Measurements from ENCODE around the gene TRMT5.

The TRMT5 gene

DNA sequence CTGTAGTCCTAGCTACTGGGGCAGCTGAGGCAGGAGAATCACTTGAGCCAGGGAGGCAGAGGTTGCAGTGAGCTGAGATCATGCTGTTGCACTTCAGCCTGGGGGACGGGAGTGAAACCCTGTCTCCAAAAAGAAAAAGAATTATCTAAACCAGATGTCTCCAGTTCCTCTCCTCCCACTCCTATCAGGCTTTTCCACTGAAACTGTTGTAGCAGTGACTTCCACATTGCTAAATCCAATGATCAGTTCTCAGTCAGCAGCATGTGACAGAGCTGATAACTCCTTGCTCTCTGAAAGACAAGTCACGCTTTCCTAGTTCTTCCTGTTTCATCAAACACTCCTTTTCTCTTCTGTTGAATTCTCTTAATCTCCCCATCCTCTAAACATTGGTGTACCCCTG, 8.7 kb upstream of the TRMT5 start:
- Histone ChIP-seq H2BK120ac (ENCODE audit: low read depth, low read length) (no peak overlapping the region), H3K36me3 (ENCODE audit: control insufficient read depth in 1 of 2, insufficient read depth in 2 of 2, low read depth in 1 of 2, low read length in 2 of 2) (peaks cover 23 to 88% of the 10 kb centered on the region in 2 experiments), H3K79me1 (replicated peaks; ENCODE audit: low read length, poor library complexity, severe bottlenecking) (peaks cover 24% of the 10 kb centered on the region), H2AK5ac (ENCODE audit: low read length, severe bottlenecking) (no peak overlapping the region), H4K8ac (ENCODE audit: low read length) (no peak overlapping the region), H3K27ac (ENCODE audit: low read length, poor library complexity, severe bottlenecking) (no peak overlapping the region), H2BK15ac (ENCODE audit: low read depth, poor library complexity, severe bottlenecking) (no peak overlapping the region), H2BK5ac (ENCODE audit: low read depth, low read length, poor library complexity, severe bottlenecking) (no peak overlapping the region), H3K4ac (ENCODE audit: low read depth in 1 of 2, low read length in 2 of 2) (no peak overlapping the region), H3K9me3 (ENCODE audit: control insufficient read depth, low read length) (no peaks in the 10 kb centered on the region), H3K4me1 (ENCODE audit: control insufficient read depth, insufficient read depth, low read depth, low read length) (peaks cover 4% of the 10 kb centered on the region), H3K4me3 (ENCODE audit: insufficient read depth in 1 of 2, low read depth in 1 of 2, low read length in 2 of 2) (no peak overlapping the region), H2BK12ac (ENCODE audit: low read length in 2 of 2) (no peak overlapping the region), H3K18ac (ENCODE audit: low read depth in 1 of 2, low read length in 2 of 2) (no peak overlapping the region), H3K9ac (ENCODE audit: low read length) (peak overlapping the region; percentile 78), H4K91ac (ENCODE audit: low read length) (no peak overlapping the region), H3K14ac (ENCODE audit: low read length in 2 of 2) (no peak overlapping the region), H3K27me3 (ENCODE audit: control insufficient read depth in 1 of 2, insufficient read depth in 1 of 2, low read length in 2 of 2) (no peaks in the 10 kb centered on the region), H3K23ac (ENCODE audit: low read length in 2 of 2) (no peak overlapping the region), H2AFZ (ENCODE audit: low read depth, low read length) (no peak overlapping the region), H3K4me2 (ENCODE audit: low read length, poor library complexity, severe bottlenecking) (no peak overlapping the region)
- DNase-seq: no peak
- WGBS: 99% methylated on average over 2 of the region's 2 CpGs

DNA sequence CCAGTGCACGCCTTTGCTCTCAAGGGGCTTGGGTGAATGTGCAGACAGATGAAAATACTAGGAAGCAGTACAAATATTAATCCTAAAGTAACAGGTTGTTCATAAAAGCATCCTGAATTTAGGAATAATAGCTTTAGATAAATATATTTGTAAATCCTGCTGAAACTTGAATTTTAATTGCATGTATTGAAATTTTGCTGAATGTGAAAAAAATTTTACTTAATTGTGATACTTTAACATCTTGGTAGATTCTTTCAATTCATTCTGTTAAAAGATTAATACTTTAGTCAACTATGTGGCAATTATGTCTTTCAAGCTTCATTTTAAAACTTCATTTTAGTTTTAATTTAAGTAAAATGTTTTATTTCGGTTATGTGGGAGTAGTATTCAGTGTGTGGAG, 5.6 kb upstream of the TRMT5 start:
- Histone ChIP-seq H3K9me3 (ENCODE audit: control insufficient read depth, low read length) (no peaks in the 10 kb centered on the region), H4K91ac (ENCODE audit: low read length) (no peak overlapping the region), H3K36me3 (ENCODE audit: control insufficient read depth in 1 of 2, insufficient read depth in 2 of 2, low read depth in 1 of 2, low read length in 2 of 2) (peaks cover 12 to 79% of the 10 kb centered on the region in 2 experiments), H3K4me3 (ENCODE audit: insufficient read depth in 1 of 2, low read depth in 1 of 2, low read length in 2 of 2) (no peak overlapping the region), H3K79me1 (replicated peaks; ENCODE audit: low read length, poor library complexity, severe bottlenecking) (peaks cover 17% of the 10 kb centered on the region), H3K4me1 (ENCODE audit: control insufficient read depth, insufficient read depth, low read depth, low read length) (peaks cover 6% of the 10 kb centered on the region), H2BK12ac (ENCODE audit: low read length in 2 of 2) (no peak overlapping the region), H3K9ac (ENCODE audit: low read length) (no peak overlapping the region), H2BK5ac (ENCODE audit: low read depth, low read length, poor library complexity, severe bottlenecking) (no peak overlapping the region), H3K4ac (ENCODE audit: low read depth in 1 of 2, low read length in 2 of 2) (no peak overlapping the region), H3K18ac (ENCODE audit: low read depth in 1 of 2, low read length in 2 of 2) (no peak overlapping the region), H4K8ac (ENCODE audit: low read length) (no peak overlapping the region), H2AFZ (ENCODE audit: low read depth, low read length) (no peak overlapping the region), H3K27me3 (ENCODE audit: control insufficient read depth in 1 of 2, insufficient read depth in 1 of 2, low read length in 2 of 2) (no peaks in the 10 kb centered on the region), H2BK120ac (ENCODE audit: low read depth, low read length) (no peak overlapping the region), H3K23ac (ENCODE audit: low read length in 2 of 2) (no peak overlapping the region), H3K4me2 (ENCODE audit: low read length, poor library complexity, severe bottlenecking) (no peak overlapping the region), H3K27ac (ENCODE audit: low read length, poor library complexity, severe bottlenecking) (no peak overlapping the region), H2BK15ac (ENCODE audit: low read depth, poor library complexity, severe bottlenecking) (no peak overlapping the region), H3K14ac (ENCODE audit: low read length in 2 of 2) (no peak overlapping the region), H2AK5ac (ENCODE audit: low read length, severe bottlenecking) (no peak overlapping the region)
- WGBS: 100% methylated on average over 1 of the region's 2 CpGs
- no peak for DNase-seq

DNA sequence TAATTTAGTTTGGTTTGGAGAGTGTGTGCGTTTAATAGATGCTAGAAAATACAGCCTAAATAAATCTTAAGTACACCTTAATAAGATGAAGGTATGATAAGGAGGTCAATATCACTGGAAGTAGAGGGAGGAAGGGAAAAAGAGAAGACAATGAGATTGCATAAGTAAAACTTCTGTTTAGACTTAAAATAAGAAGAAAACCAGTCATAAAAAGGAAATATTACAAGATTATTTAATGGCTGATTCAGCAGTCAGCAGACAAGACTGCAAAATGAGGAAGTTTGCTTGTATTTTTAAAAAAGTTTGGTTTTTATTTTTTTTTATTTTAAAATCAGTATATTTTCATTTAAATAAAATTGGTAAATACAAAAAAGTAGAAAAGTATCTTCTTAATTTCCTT, 3.3 kb upstream of the TRMT5 start:
- Histone ChIP-seq H2BK5ac (ENCODE audit: low read depth, low read length, poor library complexity, severe bottlenecking) (no peak overlapping the region), H2AK5ac (ENCODE audit: low read length, severe bottlenecking) (no peak overlapping the region), H2BK120ac (ENCODE audit: low read depth, low read length) (no peak overlapping the region), H3K9ac (ENCODE audit: low read length) (peak overlapping the region; percentile 1), H4K91ac (ENCODE audit: low read length) (no peak overlapping the region), H3K18ac (ENCODE audit: low read depth in 1 of 2, low read length in 2 of 2) (no peak overlapping the region), H3K27ac (ENCODE audit: low read length, poor library complexity, severe bottlenecking) (no peak overlapping the region), H3K27me3 (ENCODE audit: control insufficient read depth in 1 of 2, insufficient read depth in 1 of 2, low read length in 2 of 2) (no peaks in the 10 kb centered on the region), H2BK12ac (ENCODE audit: low read length in 2 of 2) (no peak overlapping the region), H3K4me3 (ENCODE audit: insufficient read depth in 1 of 2, low read depth in 1 of 2, low read length in 2 of 2) (no peak overlapping the region), H3K14ac (ENCODE audit: low read length in 2 of 2) (no peak overlapping the region), H3K36me3 (ENCODE audit: control insufficient read depth in 1 of 2, insufficient read depth in 2 of 2, low read depth in 1 of 2, low read length in 2 of 2) (peaks cover 8 to 68% of the 10 kb centered on the region in 2 experiments), H2BK15ac (ENCODE audit: low read depth, poor library complexity, severe bottlenecking) (no peak overlapping the region), H3K4me2 (ENCODE audit: low read length, poor library complexity, severe bottlenecking) (no peak overlapping the region), H3K23ac (ENCODE audit: low read length in 2 of 2) (no peak overlapping the region), H4K8ac (ENCODE audit: low read length) (no peak overlapping the region), H3K4ac (ENCODE audit: low read depth in 1 of 2, low read length in 2 of 2) (no peak overlapping the region), H3K4me1 (ENCODE audit: control insufficient read depth, insufficient read depth, low read depth, low read length) (peaks cover 3% of the 10 kb centered on the region), H3K79me1 (replicated peaks; ENCODE audit: low read length, poor library complexity, severe bottlenecking) (peaks cover 13% of the 10 kb centered on the region), H2AFZ (ENCODE audit: low read depth, low read length) (no peak overlapping the region), H3K9me3 (ENCODE audit: control insufficient read depth, low read length) (no peaks in the 10 kb centered on the region)
- WGBS: no CpG with 5 or more reads among the region's 1 CpG
- no peak for DNase-seq

- Histone ChIP-seq H2AFZ (ENCODE audit: low read depth, low read length) (peak overlapping the region; percentile 11), H3K79me1 (replicated peaks; ENCODE audit: low read length, poor library complexity, severe bottlenecking) (peaks cover 10% of the 10 kb centered on the region)
- peak; percentile 88 for DNase-seq
Observed at GRCh38 chr14:60981633-60982455, 965 bp upstream of the TRMT5 start.

More at GRCh38 chr14:60981633-60982455, 965 bp upstream of the TRMT5 start:
- Histone ChIP-seq H2BK120ac (ENCODE audit: low read depth, low read length) (peak overlapping the region; percentile 71), H3K9me3 (ENCODE audit: control insufficient read depth, low read length) (no peaks in the 10 kb centered on the region), H3K27me3 (ENCODE audit: control insufficient read depth in 1 of 2, insufficient read depth in 1 of 2, low read length in 2 of 2) (no peaks in the 10 kb centered on the region), H3K4me2 (ENCODE audit: low read length, poor library complexity, severe bottlenecking) (peak overlapping the region; percentile 87), H3K14ac (ENCODE audit: low read length in 2 of 2) (no peak overlapping the region), H3K4me3 (ENCODE audit: insufficient read depth in 1 of 2, low read depth in 1 of 2, low read length in 2 of 2) (peak overlapping the region; percentile 73 to 96), H4K8ac (ENCODE audit: low read length) (peak overlapping the region; percentile 91), H3K36me3 (ENCODE audit: control insufficient read depth in 1 of 2, insufficient read depth in 2 of 2, low read depth in 1 of 2, low read length in 2 of 2) (peaks cover 4 to 57% of the 10 kb centered on the region in 2 experiments), H3K23ac (ENCODE audit: low read length in 2 of 2) (no peak overlapping the region), H3K9ac (ENCODE audit: low read length) (peak overlapping the region; percentile 99), H2AK5ac (ENCODE audit: low read length, severe bottlenecking) (no peak overlapping the region), H2BK5ac (ENCODE audit: low read depth, low read length, poor library complexity, severe bottlenecking) (no peak overlapping the region), H3K18ac (ENCODE audit: low read depth in 1 of 2, low read length in 2 of 2) (peak overlapping the region; percentile 29 to 91), H2BK15ac (ENCODE audit: low read depth, poor library complexity, severe bottlenecking) (no peak overlapping the region), H3K4ac (ENCODE audit: low read depth in 1 of 2, low read length in 2 of 2) (peak overlapping the region in 1 of 2 experiments; percentile 81), H2BK12ac (ENCODE audit: low read length in 2 of 2) (peak overlapping the region in 1 of 2 experiments; percentile 38), H4K91ac (ENCODE audit: low read length) (peak overlapping the region; percentile 14), H3K4me1 (ENCODE audit: control insufficient read depth, insufficient read depth, low read depth, low read length) (peaks cover 3% of the 10 kb centered on the region), H3K27ac (ENCODE audit: low read length, poor library complexity, severe bottlenecking) (peak overlapping the region; percentile 81)
- 3% methylated on average over 9 of the region's 12 CpGs for WGBS

All from mesenchymal stem cell (in vitro differentiated cells and primary cell).